Myocyte (in vitro differentiated cells): ENCODE measurements around the gene LPIN3. TPM values are rescaled to one million over a fixed set of nuclear protein-coding genes. Genes with fewer than 3 reads are reported as not detected.

Source experiments
- DNase-seq: peaks from one replicate; pipeline ENCODE4 v3.0.0-alpha.2; 2012; ENCODE audit warnings: low read depth
- total RNA-seq: library from RNA; depleted of rRNA; stranded (reverse); fragments of >200 nt; gene quantifications from 2 replicates; pipeline ENCODE4 v1.2.3, GENCODE V29; 2014

LPIN3 gene
- total RNA-seq, 1 donor from 2014 or later = 7.7 TPM

DNA sequence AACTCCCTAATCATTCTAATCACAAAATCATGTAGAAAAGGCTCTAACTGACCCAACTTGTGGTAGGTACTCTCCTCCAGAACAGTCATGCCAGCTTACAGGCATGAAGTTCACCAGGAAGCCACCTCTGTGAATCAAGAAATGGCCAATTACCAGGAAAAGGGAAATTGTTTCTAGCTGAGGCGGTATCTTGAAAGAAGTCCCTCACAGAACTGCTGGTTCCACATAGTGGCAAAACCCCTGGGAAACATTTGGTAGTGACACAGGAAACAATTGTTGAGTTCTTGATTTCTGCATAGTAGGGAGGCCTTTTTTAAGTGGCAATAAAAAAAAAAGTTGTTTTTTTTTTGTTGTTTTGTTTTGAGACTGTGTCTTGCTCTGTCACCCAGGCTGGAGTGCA is 19.6 kb upstream of the LPIN3 start:
- no peak for DNase-seq

GRCh38 chr20:41327178-41327577 is 13.4 kb upstream of the LPIN3 start:
- no peak for DNase-seq

GRCh38 chr20:41329435-41330342 is 10.9 kb upstream of the LPIN3 start:
- DNase-seq = peak; percentile 96

DNA sequence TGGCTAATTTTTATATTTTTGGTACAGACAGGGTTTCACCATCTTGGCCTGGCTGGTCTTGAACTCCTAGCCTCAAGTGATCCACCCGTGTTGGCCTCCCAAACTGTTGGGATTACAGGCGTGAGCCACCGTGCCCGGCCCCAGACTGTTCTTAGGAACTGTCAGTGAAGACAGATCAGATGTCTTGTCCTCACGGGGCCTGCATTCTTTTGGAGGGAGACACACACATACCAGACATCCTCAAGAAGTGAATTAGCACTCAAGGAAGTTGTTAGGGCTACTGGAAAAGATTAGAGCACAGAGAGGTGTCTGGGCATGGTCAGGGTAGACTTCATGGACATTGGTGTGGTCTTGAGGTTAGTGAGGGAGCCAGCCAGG is 10.3 kb upstream of the LPIN3 start:
- no peak for DNase-seq

GRCh38 chr20:41330941-41331340 is 9.7 kb upstream of the LPIN3 start:
- no peak for DNase-seq

- no peak for DNase-seq
These were observed 8.9 kb upstream of the LPIN3 start for GRCh38 chr20:41331731-41332130.

DNA sequence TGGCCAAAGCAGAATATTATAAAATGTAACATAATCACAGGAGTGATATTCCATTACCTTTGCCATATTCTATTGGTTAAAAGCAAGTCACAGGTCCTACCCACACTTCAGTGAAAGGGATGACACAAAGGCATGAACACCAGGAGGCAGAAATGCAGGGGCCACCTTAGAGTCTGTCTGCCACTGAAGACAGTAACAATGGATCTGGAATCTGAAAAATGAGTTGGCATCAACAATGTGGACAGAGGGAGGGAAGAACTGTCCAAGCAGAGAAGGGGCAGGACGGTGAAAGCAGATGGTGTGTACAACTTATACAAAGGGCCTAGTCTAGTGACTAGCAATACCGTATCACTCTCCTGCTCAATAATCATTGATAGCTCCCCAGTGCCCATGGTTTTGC is 6.6 kb upstream of the LPIN3 start:
- DNase-seq = no peak

DNA sequence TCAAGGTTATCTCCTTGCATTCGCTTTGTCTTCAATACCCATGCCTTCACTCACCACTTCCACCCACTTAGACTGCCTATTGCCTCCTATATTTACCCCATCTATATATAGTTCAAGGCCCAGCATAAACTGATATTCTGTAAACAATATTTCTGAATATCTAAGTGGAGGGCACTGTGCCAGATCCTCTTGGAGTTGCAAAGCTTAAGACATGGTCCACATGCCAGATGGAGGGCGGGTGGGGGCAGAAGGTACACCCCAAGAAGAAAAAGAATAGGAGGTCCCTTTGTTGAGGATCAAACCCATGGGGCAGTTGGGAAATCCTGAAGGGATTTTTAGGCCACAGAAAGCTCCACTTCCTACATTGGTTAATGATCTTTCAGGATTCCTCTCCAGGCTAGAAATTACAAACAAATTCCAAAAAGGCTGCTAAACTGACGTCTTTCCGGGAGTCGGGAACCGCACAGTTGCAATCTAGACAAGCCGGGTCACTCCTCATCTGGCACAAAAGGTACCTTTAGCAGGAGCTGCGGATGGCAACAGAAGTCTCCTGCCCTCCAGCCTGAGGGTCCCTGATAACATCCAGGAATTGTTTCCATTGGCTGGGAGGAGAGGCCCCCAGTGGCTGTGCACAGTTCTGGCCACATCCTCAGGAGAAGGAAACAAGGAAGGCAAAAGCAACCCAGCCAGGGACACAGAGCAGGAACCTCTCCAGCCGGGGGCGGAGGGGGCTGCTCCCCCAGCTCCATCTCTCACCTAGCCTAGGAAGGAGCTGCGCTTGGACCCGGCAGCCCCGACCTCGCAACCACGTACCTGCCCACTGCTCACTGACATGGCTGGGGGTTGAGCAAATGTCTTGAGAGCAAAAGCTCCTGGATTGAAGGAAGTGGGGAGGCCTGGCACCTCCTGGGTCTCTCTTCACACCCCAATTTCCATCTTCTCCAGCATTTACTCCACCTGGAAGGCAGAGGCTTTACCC is 5.9 kb upstream of the LPIN3 start:
- DNase-seq = no peak

DNA sequence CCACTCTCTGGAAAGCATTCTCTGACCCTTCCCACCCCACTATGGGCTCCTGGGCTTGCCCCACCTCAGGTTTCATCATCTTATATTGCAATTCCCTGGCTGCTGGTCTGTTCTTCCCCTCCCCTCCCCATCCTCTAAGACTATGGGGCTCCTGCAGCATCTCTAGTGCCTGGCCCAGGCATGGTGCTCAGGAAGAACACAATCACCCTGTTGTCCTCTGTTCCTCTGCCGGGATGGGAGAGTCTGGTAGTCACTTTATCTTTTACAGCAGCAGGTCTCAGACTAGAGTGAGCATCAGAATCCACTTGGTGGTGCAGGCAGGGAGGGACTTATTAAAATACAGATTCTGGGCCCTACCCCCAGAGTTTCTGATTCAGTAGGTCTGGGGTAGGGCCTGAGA is 5.0 kb upstream of the LPIN3 start:
- DNase-seq = no peak

- DNase-seq = no peak
These were observed 3.7 kb upstream of the LPIN3 start for GRCh38 chr20:41336711-41337492.

DNA sequence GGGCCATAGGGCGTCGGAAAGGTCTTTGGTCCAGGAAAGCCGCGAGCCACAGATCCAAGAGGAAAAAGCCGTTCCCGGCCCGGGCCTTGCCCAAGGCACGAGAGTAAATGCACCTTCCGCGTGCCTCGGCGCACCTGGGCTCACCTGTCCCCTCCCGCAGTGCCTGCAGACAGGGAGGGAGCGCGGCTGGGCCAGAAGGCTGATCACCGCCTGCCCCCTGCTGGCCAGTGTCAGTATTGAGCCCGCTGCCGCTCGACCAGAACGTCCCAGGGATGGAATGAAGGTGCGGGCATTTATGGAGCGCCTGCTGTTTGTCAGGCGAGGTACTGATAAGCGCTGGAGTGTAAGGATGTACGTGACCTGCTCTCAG is 679 bp upstream of the LPIN3 start:
- peak; percentile 71 for DNase-seq

- DNase-seq = no peak
These were observed 2.1 kb downstream of the LPIN3 start for GRCh38 chr20:41342474-41343464.

- DNase-seq = no peak
These were observed 3.9 kb downstream of the LPIN3 start for GRCh38 chr20:41344477-41344876.

- DNase-seq = no peak
These were observed 4.5 kb downstream of the LPIN3 start for GRCh38 chr20:41344938-41345728.

GRCh38 chr20:41345729-41346067 is 5.1 kb downstream of the LPIN3 start:
- no peak for DNase-seq

DNA sequence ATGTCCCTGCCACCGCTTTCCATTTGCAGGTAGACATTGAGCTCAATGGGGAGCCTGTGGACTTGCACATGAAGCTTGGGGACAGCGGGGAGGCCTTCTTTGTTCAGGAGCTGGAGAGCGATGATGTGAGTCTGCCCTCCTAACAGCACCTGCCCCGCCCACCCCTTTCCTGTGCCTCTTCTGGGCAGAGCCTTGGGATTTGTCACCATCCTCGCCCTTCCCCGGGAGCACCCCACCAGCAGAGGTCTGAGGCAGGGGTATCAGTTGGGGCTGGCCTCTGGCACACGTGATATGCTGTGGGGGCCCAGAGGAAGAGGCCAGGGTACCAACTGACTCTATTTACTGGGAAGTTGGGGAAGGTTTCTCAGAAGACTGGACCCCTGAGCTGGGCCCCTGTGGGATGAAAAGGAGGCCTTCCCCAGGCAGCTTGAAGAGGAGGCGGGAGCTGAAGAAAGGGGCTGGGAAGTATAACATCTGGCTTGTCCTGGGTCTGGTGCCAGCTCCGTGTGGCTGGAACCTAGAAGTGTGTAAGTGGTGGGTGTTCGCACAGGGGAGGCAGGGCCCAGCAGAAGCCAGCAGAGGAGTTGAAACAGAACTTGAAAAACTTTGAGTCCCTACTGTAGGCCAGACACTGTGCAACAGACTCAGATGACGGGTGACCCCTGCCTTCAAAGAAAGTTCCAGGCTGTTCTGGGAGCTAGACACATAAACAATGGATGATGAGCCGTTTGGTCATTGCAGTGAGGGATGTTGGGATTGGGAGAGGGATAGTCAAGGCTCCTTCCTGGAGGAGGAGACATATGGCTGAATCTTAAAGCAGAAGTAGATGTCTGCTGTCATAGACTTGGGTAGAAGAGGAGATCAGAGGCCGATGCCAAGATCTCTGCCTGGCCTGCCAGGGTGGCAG is 7.2 kb downstream of the LPIN3 start:
- no peak for DNase-seq

DNA sequence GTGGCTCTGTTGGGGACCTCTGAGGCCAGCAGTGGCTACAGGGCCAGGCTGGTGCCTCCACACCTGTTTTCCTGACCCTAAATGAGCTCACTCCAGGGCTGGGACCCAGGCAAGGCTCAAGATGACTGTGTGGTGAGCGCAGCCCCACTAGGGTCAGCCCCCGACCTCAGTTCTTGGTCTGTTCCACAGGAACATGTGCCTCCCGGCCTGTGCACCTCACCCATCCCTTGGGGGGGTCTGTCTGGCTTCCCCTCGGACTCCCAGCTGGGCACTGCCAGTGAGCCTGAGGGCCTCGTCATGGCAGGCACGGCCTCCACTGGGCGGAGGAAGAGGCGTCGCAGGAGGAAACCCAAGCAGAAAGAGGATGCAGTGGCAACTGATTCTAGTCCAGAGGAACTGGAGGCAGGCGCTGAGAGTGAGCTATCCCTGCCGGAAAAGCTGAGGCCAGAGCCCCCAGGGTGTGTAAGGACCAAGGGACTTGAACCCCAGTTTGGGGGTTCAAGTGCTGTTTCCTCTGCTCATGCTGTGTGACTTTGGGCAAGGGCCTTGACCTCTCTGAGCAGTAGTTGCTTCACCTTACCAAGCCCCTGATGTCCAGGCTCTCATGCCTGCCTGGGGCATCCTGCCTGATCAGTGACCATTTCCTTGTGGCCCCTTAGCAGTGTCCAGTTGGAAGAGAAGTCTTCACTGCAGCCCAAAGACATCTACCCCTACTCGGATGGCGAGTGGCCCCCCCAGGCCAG is 8.0 kb downstream of the LPIN3 start:
- DNase-seq = peak; percentile 81

DNA sequence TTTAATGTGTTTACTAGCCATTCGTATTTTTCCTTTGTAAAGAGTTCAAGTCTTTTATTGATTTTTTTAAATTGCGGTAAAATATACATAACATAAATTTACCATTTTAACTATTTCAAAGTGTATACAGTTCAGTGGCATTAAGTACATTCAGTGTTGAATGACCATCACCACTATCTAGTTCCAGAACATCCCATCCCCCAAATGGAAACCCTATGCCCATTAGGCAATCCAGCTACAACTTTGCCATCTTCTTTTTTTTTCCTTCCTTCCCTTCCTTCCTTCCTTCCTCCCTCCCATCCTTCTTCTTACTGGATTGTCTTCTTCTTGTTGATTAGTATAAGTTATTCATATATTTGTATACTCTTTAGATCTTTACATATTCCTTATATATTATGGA is 8.6 kb downstream of the LPIN3 start:
- DNase-seq = no peak
